Heart left ventricle (tissue), 11 donors: ENCODE measurements around the gene OTOS. TPM values are rescaled to one million over a fixed set of nuclear protein-coding genes. Genes with fewer than 3 reads are reported as not detected.

Source experiments
- polyA plus RNA-seq, 2 donors: library from polyadenylated mRNA; stranded (reverse); fragments of 200-250 nt; gene quantifications; one replicate each; pipeline ENCODE4 v1.2.3, GENCODE V29; 2013
- total RNA-seq, 9 donors: library from RNA; depleted of rRNA in 2 of 9; stranded (reverse); fragments of >200 nt in 2 of 9; fragmentation: NEBNext Ultra II Directional in 3 of 9; extraction: Animal tissue kit (Norgen Biotek cat#: 25700) in 3 of 9; gene quantifications; one replicate each; pipeline versions ENCODE4 v1.1.0 to v1.2.4, GENCODE V29; 2016 to 2023
- donor health status: ischemic (EF 13 %, LVEDD 7.1; RV severe dilation, severe dysfunction).
- donor health status: healthy with polysubstance abuse.
- donor health status: DM: no; HTN: yes; CAD: no.
- donor health status: DM: no; HTN: no; CAD: no.
- donor health status: ischemic (EF 25% LVEDD 5.7; RV mildly dilated, moderate dysfunction).
- donor health status: healthy.
- donor health status: DM: yes; HTN: yes; CAD: no.
- donor health status: PGD.
- donor health status: nonischemic (EF 23%, LVEDD 6.1; RV moderate dilation, normal function).

Gene OTOS
- total and polyA plus RNA-seq, 11 donors, result 1.1 TPM; not detected in 10

Other genes starting within 250 kb of the OTOS start
- gene NDUFA10, start 115.3 kb downstream of the OTOS start, total RNA-seq, result 100 to 1,000 TPM; 249 to 577 (median 355) TPM
- 100 to 1,000 TPM; 170 to 189 TPM for gene NDUFA10, start 115.3 kb downstream of the OTOS start, polyA plus RNA-seq
- not detected for gene OR6B2, start 110.2 kb downstream of the OTOS start, total RNA-seq
- gene OR6B2, start 110.2 kb downstream of the OTOS start, polyA plus RNA-seq, result not detected
- not detected for gene OR6B3, start 87.1 kb downstream of the OTOS start, total RNA-seq
- not detected for gene OR6B3, start 87.1 kb downstream of the OTOS start, polyA plus RNA-seq
- gene COPS9, start 4.4 kb downstream of the OTOS start, total RNA-seq, result 100 to 1,000 TPM; 130 to 262 (median 166) TPM
- 100 to 1,000 TPM; 259 to 664 TPM for gene COPS9, start 4.4 kb downstream of the OTOS start, polyA plus RNA-seq